Subcutaneous adipose tissue (tissue), 4 donors: ENCODE measurements around the gene UMPS. TPM values are rescaled to one million over a fixed set of nuclear protein-coding genes. Genes with fewer than 3 reads are reported as not detected.

ENCODE experiments used
- CTCF ChIP-seq: fragments of 450-650 bp; IDR thresholded peaks from one replicate; pipeline ENCODE4 v1.5.1; 2016; ENCODE audit warnings: low read depth, mild to moderate bottlenecking, control low read depth, antibody characterized with exemption, moderate library complexity
- total RNA-seq, 4 donors: library from RNA; depleted of rRNA; stranded (reverse); fragments of >200 nt; gene quantifications; one replicate each; pipeline ENCODE4 v1.1.0, GENCODE V29; 2016

Gene UMPS
- total RNA-seq, 4 donors from 2014 or later = 17.0 to 244 (median 20.7) TPM

DNA sequence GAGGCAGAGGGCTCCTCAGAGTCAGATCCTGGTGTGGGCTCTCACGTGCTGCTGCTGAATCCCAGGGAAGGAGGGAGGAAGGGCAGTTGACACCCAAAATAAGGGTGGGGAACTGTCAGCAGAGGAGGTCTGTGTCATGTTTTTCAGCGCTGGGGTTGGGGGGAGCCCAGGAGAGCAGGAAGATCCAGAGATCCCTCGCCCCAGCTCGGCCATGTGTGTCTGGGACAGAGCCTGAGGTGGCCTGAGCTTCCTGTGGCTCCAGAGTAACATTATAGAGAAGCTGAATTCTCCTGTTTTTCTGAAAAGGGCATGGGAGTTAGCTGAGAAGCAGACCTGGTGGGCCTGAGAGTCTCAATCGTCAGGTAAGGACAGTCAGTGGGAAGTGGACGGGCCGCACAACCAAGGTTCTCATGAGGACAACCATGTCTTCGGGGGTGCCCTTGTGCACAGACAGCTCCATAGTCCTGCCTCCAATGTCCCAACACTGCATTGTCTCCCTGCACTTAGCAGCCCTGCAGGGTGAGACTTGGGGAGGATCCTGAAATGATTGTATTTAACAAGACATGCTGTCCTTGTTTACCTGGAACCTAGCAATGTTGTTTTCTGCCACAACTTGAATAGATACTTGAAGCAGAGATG lies 18.4 kb downstream of the UMPS start:
- TF ChIP-seq CTCF = no peak

DNA sequence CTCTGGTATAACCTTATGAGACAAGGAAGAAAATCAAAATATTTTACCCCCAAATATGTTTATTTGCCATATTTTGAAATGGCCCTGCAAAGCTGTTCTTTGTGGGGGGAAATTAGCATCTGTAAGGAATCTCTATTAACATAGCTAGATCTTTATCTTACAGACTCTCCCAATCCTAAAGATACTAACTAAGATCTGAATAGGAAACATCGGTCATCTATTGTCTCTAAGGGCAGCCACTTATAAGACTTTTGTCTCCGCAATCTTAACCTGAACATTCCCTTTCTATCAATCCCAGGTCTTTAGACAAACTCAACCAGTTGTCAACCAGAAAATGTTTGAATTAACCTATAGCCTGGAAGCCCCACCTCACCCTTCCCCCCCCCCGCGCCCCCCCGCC lies 21.2 kb downstream of the UMPS start:
- no peak for TF ChIP-seq CTCF

GRCh38 chr3:124752051-124752450 lies 21.8 kb downstream of the UMPS start:
- TF ChIP-seq CTCF = no peak

- TF ChIP-seq CTCF = no peak
Observed at GRCh38 chr3:124758851-124759635, 28.8 kb downstream of the UMPS start.

DNA sequence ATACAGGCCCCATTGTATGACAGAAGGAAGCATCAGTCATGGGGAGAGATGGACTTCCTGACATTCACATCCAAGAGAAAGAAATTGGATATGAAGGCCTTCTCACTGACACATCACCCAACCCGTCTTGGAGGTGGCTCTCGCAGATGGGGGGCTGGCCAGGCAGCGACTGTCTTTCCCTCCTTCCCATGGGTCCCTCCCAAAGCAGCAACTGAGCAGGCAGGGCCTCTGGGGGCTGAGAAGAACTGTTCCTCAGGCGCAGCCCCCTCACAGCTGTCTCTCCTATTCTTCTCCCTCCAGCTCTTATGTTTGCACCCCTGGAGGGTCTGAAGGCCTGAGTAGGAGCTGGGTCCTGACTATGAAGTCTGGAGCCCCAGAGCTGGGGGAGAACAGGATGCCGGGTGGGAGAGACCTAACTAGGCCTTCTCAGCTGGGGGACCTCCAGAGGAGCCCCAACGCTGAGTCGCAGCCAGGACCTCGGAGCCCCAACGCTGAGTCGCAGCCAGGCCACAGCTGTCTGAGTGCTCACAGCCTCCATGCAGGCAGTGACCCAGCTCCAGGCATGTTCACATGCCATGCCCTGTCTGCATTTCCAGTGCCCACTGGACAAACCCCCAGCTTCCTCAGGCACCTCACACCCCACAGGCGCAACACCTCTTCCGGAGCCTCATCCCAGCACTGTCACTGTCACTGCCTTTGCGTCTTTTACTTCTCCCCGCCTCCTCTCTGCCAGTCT lies 29.6 kb downstream of the UMPS start:
- no peak for TF ChIP-seq CTCF

GRCh38 chr3:124760601-124761000 lies 30.3 kb downstream of the UMPS start:
- no peak for TF ChIP-seq CTCF

DNA sequence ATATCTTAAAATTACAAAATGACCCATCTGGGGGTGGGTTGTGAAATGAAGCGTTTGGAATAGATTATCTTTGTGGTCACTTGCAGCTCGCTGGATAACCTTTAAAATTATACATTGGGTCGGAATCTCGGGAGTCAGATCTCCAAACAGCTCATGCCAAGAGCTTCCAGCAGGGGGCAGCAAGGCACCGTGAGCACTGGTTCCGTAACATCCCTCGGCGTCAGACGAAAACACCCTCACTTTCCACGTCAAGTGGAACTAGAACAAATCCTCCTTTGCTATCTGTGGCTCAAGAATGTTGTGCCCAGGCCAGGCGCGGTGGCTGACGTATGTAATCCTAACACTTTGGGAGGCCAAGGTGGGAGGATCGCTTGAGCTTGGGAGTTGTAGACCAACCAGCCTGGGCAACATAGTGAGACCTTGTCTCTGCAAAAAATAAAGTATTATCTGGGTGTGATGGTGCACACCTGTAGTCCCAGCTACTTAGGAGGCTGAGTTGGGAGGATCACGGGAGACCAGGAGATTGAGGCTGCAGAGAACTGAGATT lies 31.1 kb downstream of the UMPS start:
- no peak for TF ChIP-seq CTCF
